ENCODE data around the gene ZNG1F.
"Not testable (repeated sequence)": the region's sequence is repeated elsewhere in the genome, so short reads cannot be mapped to it uniquely, and the experiment has no call there.

DNA sequence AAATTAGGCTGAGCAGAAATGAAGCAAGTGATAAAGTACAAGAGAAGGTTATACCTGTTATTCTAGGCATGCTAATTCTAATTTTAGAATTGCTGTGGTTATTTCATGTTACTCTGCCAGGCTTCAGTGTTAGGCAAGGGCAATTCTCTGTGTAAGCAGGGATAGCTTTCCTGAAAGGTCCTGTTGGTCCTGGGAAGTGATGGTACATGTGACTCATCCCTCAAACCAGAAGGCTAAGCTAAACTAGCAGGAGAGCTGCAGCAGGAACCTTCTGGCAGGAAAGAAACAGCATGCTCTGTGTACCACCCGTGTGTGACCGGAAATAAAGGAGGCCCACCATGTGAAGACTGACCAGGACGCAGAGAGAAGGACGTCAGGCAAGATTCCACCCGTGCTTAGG is 69.4 kb downstream of the ZNG1F start:
- TF ChIP-seq, protein P1, sequence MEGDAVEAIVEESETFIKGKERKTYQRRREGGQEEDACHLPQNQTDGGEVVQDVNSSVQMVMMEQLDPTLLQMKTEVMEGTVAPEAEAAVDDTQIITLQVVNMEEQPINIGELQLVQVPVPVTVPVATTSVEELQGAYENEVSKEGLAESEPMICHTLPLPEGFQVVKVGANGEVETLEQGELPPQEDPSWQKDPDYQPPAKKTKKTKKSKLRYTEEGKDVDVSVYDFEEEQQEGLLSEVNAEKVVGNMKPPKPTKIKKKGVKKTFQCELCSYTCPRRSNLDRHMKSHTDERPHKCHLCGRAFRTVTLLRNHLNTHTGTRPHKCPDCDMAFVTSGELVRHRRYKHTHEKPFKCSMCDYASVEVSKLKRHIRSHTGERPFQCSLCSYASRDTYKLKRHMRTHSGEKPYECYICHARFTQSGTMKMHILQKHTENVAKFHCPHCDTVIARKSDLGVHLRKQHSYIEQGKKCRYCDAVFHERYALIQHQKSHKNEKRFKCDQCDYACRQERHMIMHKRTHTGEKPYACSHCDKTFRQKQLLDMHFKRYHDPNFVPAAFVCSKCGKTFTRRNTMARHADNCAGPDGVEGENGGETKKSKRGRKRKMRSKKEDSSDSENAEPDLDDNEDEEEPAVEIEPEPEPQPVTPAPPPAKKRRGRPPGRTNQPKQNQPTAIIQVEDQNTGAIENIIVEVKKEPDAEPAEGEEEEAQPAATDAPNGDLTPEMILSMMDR (conservative IDR thresholded peaks at IDR 0.05; ENCODE audit: low read depth in 2 of 2) = not testable (repeated sequence)
- not testable (repeated sequence) for TF ChIP-seq JUNB (IDR thresholded peaks at IDR 0.05; ENCODE audit: unreplicated experiment); EZH2phosphoT487 (IDR thresholded peaks at IDR 0.05; ENCODE audit: unreplicated experiment); POLR2AphosphoS5 (IDR thresholded peaks at IDR 0.05; ENCODE audit: low read depth); ZNF331 (CRISPR knock-in tag; IDR thresholded peaks at IDR 0.05; ENCODE audit: low read depth); EZH2 (IDR thresholded peaks at IDR 0.05; ENCODE audit: low read depth, unreplicated experiment)
- TF ChIP-seq, protein P2, sequence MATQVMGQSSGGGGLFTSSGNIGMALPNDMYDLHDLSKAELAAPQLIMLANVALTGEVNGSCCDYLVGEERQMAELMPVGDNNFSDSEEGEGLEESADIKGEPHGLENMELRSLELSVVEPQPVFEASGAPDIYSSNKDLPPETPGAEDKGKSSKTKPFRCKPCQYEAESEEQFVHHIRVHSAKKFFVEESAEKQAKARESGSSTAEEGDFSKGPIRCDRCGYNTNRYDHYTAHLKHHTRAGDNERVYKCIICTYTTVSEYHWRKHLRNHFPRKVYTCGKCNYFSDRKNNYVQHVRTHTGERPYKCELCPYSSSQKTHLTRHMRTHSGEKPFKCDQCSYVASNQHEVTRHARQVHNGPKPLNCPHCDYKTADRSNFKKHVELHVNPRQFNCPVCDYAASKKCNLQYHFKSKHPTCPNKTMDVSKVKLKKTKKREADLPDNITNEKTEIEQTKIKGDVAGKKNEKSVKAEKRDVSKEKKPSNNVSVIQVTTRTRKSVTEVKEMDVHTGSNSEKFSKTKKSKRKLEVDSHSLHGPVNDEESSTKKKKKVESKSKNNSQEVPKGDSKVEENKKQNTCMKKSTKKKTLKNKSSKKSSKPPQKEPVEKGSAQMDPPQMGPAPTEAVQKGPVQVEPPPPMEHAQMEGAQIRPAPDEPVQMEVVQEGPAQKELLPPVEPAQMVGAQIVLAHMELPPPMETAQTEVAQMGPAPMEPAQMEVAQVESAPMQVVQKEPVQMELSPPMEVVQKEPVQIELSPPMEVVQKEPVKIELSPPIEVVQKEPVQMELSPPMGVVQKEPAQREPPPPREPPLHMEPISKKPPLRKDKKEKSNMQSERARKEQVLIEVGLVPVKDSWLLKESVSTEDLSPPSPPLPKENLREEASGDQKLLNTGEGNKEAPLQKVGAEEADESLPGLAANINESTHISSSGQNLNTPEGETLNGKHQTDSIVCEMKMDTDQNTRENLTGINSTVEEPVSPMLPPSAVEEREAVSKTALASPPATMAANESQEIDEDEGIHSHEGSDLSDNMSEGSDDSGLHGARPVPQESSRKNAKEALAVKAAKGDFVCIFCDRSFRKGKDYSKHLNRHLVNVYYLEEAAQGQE (IDR thresholded peaks at IDR 0.05; ENCODE audit: unreplicated experiment) = not testable (repeated sequence)

Data from GM23338 (cell line).